ENCODE data around the gene ZMYND19.

The ZMYND19 gene

GRCh38 chr9:137543237-137543963 is 46.9 kb downstream of the ZMYND19 start:
- peaks cover 14% of the 10 kb centered on the region for H3K4me1 ChIP-seq (ENCODE audit: insufficient read depth, low read length, poor library complexity, severe bottlenecking)
- no peak overlapping the region for H3K4me3 ChIP-seq (ENCODE audit: low read length, poor library complexity, severe bottlenecking)
- no peak overlapping the region for H3K9ac ChIP-seq (ENCODE audit: low read depth, low read length, poor library complexity, severe bottlenecking)
- H3K9me2 ChIP-seq (replicated peaks; ENCODE audit: low read depth, low read length) = no peaks in the 10 kb centered on the region
- no peaks in the 10 kb centered on the region for H3K9me3 ChIP-seq (ENCODE audit: insufficient read depth, low read depth, low read length)
- H3K36me3 ChIP-seq (ENCODE audit: insufficient read depth, low read length) = no peaks in the 10 kb centered on the region
- no peaks in the 10 kb centered on the region for H4K20me1 ChIP-seq (ENCODE audit: insufficient read depth, low read length, poor library complexity, severe bottlenecking)
- no peak for TF ChIP-seq CTCF (conservative IDR thresholded peaks at IDR 0.05; ENCODE audit: low read length)
- no peaks in the 10 kb centered on the region for H3F3A ChIP-seq (ENCODE audit: low read depth)
- H3K27me3 ChIP-seq (ENCODE audit: insufficient read depth, low read length, poor library complexity, severe bottlenecking) = no peaks in the 10 kb centered on the region
- H3K79me2 ChIP-seq (ENCODE audit: insufficient read depth, low read length) = no peaks in the 10 kb centered on the region
- no peak overlapping the region for H3K4me2 ChIP-seq (ENCODE audit: low read depth, low read length, poor library complexity, severe bottlenecking)
- no peak overlapping the region for H2AFZ ChIP-seq (ENCODE audit: low read length)

GRCh38 chr9:137542486-137542885 is 47.8 kb downstream of the ZMYND19 start:
- Histone ChIP-seq H3K4me1 (ENCODE audit: insufficient read depth, low read length, poor library complexity, severe bottlenecking) (peaks cover 20% of the 10 kb centered on the region), H3K4me2 (ENCODE audit: low read depth, low read length, poor library complexity, severe bottlenecking) (no peak overlapping the region), H3K79me2 (ENCODE audit: insufficient read depth, low read length) (no peaks in the 10 kb centered on the region), H2AFZ (ENCODE audit: low read length) (no peak overlapping the region), H3F3A (ENCODE audit: low read depth) (no peaks in the 10 kb centered on the region), H3K27me3 (ENCODE audit: insufficient read depth, low read length, poor library complexity, severe bottlenecking) (no peaks in the 10 kb centered on the region), H3K9ac (ENCODE audit: low read depth, low read length, poor library complexity, severe bottlenecking) (no peak overlapping the region), H3K4me3 (ENCODE audit: low read length, poor library complexity, severe bottlenecking) (no peak overlapping the region), H4K20me1 (ENCODE audit: insufficient read depth, low read length, poor library complexity, severe bottlenecking) (no peaks in the 10 kb centered on the region), H3K9me2 (replicated peaks; ENCODE audit: low read depth, low read length) (no peaks in the 10 kb centered on the region), H3K36me3 (ENCODE audit: insufficient read depth, low read length) (no peaks in the 10 kb centered on the region), H3K9me3 (ENCODE audit: insufficient read depth, low read depth, low read length) (no peaks in the 10 kb centered on the region)
- no peak for TF ChIP-seq CTCF (conservative IDR thresholded peaks at IDR 0.05; ENCODE audit: low read length)
- no peak for TF ChIP-seq EZH2phosphoT487 (IDR thresholded peaks at IDR 0.05; ENCODE audit: borderline replicate concordance)

GRCh38 chr9:137540536-137540935 is 49.8 kb downstream of the ZMYND19 start:
- H3K4me1 ChIP-seq (ENCODE audit: insufficient read depth, low read length, poor library complexity, severe bottlenecking) = peaks cover 36% of the 10 kb centered on the region
- TF ChIP-seq CTCF (conservative IDR thresholded peaks at IDR 0.05; ENCODE audit: low read length) (no peak), EZH2phosphoT487 (IDR thresholded peaks at IDR 0.05; ENCODE audit: borderline replicate concordance) (no peak)
- no peaks in the 10 kb centered on the region for H3K79me2 ChIP-seq (ENCODE audit: insufficient read depth, low read length)
- H3K9ac ChIP-seq (ENCODE audit: low read depth, low read length, poor library complexity, severe bottlenecking) = no peak overlapping the region
- no peak overlapping the region for H3K4me3 ChIP-seq (ENCODE audit: low read length, poor library complexity, severe bottlenecking)
- peaks cover 10% of the 10 kb centered on the region for H3F3A ChIP-seq (ENCODE audit: low read depth)
- no peak overlapping the region for H2AFZ ChIP-seq (ENCODE audit: low read length)
- no peaks in the 10 kb centered on the region for H3K9me2 ChIP-seq (replicated peaks; ENCODE audit: low read depth, low read length)
- no peaks in the 10 kb centered on the region for H3K27me3 ChIP-seq (ENCODE audit: insufficient read depth, low read length, poor library complexity, severe bottlenecking)
- no peaks in the 10 kb centered on the region for H3K9me3 ChIP-seq (ENCODE audit: insufficient read depth, low read depth, low read length)
- no peak overlapping the region for H3K4me2 ChIP-seq (ENCODE audit: low read depth, low read length, poor library complexity, severe bottlenecking)
- H4K20me1 ChIP-seq (ENCODE audit: insufficient read depth, low read length, poor library complexity, severe bottlenecking) = no peaks in the 10 kb centered on the region
- no peaks in the 10 kb centered on the region for H3K36me3 ChIP-seq (ENCODE audit: insufficient read depth, low read length)

Measured in Loucy (cell line).